Right lobe of liver (tissue), 6 donors: ENCODE data around the gene LGALS9C. TPM values are rescaled to one million over a fixed set of nuclear protein-coding genes. Genes with fewer than 3 reads are reported as not detected.
"Not testable (repeated sequence)": the region's sequence is repeated elsewhere in the genome, so short reads cannot be mapped to it uniquely, and the experiment has no call there.

ENCODE experiments used
- ATAC-seq, 4 donors: fragments of 200-7000 bp; cut with Tn5 transposase; one replicate each; pipeline ENCODE4 v1.9.1; 2020; ENCODE audit warnings: mild to moderate bottlenecking in 4 of 4, moderate library complexity in 4 of 4
- DNase-seq, 3 donors: peaks; one replicate each; pipeline ENCODE4 v3.0.0-alpha.2; 2020
- H3K27ac ChIP-seq, 3 donors: fragments of 200-600 bp; one replicate each; pipeline ENCODE4 v1.8.0; 2022
- H3K27me3 ChIP-seq, 2 donors: fragments of 200-600 bp; one replicate each; pipeline ENCODE4 v1.8.0; 2022
- H3K36me3 ChIP-seq, 4 donors: fragments of 200-600 bp; sonication (generic) in 1 of 4; one replicate each; pipeline versions ENCODE4 v1.5.1 to v1.8.0; 2017 to 2022; ENCODE audit warnings: control low read depth in 1 of 4
- H3K4me1 ChIP-seq, 4 donors: fragments of 200-600 bp; sonication (generic) in 1 of 4; one replicate each; pipeline versions ENCODE4 v1.5.1 to v1.8.0; 2017 to 2022; ENCODE audit warnings: control low read depth in 1 of 4
- H3K4me3 ChIP-seq, 3 donors: fragments of 200-600 bp; one replicate each; pipeline ENCODE4 v1.8.0; 2022
- H3K9me3 ChIP-seq, 4 donors: fragments of 200-600 bp; sonication (generic) in 1 of 4; one replicate each; pipeline versions ENCODE4 v1.5.1 to v1.8.0; 2017 to 2022; ENCODE audit warnings: control low read depth in 1 of 4
- WGBS: methylation state at CpG from one replicate; pipeline ENCODE4 v1.1.6; 2018; ENCODE audit warnings: low coverage, low lambda C conversion rate; ENCODE audit not compliant: insufficient coverage; ENCODE audit errors: missing lambda C conversion rate; 5-methylcytosine and 5-hydroxymethylcytosine counted together
- intact Hi-C, 2 donors: fragments of 100-400 bp; cut with DNase I; formaldehyde crosslinking; loops; one replicate each; pipeline versions ENCODE4 v1.11.2 to v1.14.1; 2022
- small RNA-seq, 2 experiments: library from RNA; depleted of rRNA; stranded (forward); fragments of <200 nt; gene quantifications; one replicate each; pipeline ENCODE3, GENCODE V24; 2016
- total RNA-seq, 6 experiments: library from RNA; depleted of rRNA in 2 of 6; stranded (reverse); fragments of >200 nt in 2 of 6; fragmentation: NEBNext Ultra II Directional in 3 of 6; extraction: Animal tissue kit (Norgen Biotek cat#: 25700) in 3 of 6; gene quantifications; one replicate each; pipeline versions ENCODE4 v1.1.0 to v1.2.4, GENCODE V29; 2016 to 2023
- TF ChIP-seq, protein P1 (sequence below), 4 donors: fragments of 200-600 bp in 3 of 4; fragments of 450-650 bp in 1 of 4; IDR thresholded peaks; one replicate each; pipeline versions ENCODE4 v1.5.1 to v1.8.0; 2016 to 2022; ENCODE audit warnings: antibody characterized with exemption in 4 of 4, mild to moderate bottlenecking in 2 of 4
- donor health status: DM: no; HTN: yes; CAD: no.
- donor health status: DM: no; HTN: no; CAD: no.
- donor health status: DM: no; HTN: no; CAD: no.
- donor health status: DM: no; HTN: yes; CAD: no.
- donor health status: DM: no; HTN: yes; CAD: no.

LGALS9C gene
- total RNA-seq, 6 experiments from 2014 or later: 0.16 to 1.6 (median 0.48) TPM

DNA sequence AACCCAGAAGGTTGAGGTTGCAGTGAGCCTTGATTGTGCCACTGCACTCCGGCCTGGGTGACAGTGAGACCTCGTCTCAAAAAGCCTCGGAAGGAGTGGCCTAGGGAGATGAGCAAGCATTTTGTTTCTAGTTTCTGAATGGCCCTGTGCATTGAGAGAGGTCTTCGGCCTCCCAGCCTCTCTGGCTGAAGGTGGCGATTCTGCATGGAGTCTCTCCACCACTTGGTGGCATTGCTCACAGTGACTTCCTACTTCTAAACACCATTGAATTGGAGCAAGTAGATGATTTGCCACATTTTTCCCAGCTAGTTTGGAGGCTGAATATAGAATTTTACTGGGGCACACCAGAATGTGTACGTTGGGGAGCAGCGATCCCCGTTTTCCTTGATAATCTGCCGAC, 48.4 kb downstream of the LGALS9C start:
- 83% methylated on average over 4 of the region's 9 CpGs for WGBS
- H3K4me3 ChIP-seq, H3K36me3 ChIP-seq, H3K4me1 ChIP-seq, H3K27ac ChIP-seq, H3K9me3 ChIP-seq, DNase-seq, intact Hi-C loops, H3K27me3 ChIP-seq: not testable (repeated sequence)
- ATAC-seq: peak; percentile 69 to 87 (median 80)
- TF ChIP-seq, protein P1, sequence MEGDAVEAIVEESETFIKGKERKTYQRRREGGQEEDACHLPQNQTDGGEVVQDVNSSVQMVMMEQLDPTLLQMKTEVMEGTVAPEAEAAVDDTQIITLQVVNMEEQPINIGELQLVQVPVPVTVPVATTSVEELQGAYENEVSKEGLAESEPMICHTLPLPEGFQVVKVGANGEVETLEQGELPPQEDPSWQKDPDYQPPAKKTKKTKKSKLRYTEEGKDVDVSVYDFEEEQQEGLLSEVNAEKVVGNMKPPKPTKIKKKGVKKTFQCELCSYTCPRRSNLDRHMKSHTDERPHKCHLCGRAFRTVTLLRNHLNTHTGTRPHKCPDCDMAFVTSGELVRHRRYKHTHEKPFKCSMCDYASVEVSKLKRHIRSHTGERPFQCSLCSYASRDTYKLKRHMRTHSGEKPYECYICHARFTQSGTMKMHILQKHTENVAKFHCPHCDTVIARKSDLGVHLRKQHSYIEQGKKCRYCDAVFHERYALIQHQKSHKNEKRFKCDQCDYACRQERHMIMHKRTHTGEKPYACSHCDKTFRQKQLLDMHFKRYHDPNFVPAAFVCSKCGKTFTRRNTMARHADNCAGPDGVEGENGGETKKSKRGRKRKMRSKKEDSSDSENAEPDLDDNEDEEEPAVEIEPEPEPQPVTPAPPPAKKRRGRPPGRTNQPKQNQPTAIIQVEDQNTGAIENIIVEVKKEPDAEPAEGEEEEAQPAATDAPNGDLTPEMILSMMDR (IDR thresholded peaks at IDR 0.05): peak in 1 of 4 donors; percentile 20

DNA sequence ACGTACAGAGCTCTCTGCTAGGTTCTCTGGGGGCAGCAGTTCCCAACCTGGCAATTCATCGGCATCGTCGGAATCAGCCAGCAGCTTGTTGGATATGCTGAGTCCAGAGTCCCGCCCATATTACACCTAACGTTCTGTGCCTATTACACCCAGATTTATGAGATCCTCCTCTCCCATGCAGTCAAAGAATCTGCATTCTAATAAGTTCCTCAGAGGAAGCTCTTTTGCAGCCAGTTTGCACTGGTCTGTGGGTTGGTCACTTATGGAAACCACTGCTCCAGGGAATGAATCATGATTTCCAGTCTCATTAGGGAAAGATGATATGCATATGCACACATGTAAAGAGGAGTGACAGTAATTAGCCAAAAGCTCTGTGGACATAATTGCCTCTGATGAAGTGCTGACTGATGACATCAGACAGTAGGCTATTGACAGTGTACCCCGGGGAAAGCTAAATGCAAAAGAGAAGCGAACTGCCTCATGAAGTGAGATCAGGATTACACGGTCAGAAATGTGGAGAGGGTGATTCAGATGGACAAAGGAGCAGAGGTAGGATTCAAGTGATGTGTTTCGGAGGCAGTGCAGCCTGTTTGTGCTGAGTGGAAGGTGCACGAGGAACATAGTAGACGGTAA, 49.7 kb downstream of the LGALS9C start:
- ATAC-seq: not testable (repeated sequence)
- WGBS: 91% methylated on average over 4 of the region's 12 CpGs

DNA sequence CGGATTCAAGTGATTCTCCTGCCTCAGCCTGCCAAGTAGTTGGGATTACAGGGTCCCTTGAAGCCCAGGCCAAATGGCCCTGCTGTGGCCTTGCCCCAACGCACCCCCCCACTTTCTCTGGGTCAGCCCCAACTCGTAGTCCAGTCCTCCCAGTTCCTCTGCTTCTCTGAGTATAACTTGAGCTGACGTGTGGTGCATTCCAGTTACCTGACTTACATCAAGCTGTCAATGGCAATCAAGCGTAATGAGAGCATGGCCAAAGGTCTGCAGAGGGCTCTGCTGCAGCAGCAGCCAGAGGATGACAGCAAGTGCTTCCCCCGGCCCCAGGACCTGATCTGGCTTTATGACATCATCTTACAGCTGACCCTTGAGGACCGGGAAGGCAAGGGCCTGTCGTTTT, 50.8 kb downstream of the LGALS9C start:
- H3K36me3 ChIP-seq, H3K4me1 ChIP-seq, H3K9me3 ChIP-seq, intact Hi-C loops, H3K4me3 ChIP-seq, ATAC-seq, H3K27ac ChIP-seq, DNase-seq, H3K27me3 ChIP-seq: not testable (repeated sequence)
- 90% methylated on average over 4 of the region's 8 CpGs for WGBS

More for the DNA sequence above, 49.7 kb downstream of the LGALS9C start:
- intact Hi-C loops, H3K27me3 ChIP-seq, H3K4me3 ChIP-seq, H3K27ac ChIP-seq, H3K36me3 ChIP-seq, H3K4me1 ChIP-seq, DNase-seq, H3K9me3 ChIP-seq: not testable (repeated sequence)

DNA sequence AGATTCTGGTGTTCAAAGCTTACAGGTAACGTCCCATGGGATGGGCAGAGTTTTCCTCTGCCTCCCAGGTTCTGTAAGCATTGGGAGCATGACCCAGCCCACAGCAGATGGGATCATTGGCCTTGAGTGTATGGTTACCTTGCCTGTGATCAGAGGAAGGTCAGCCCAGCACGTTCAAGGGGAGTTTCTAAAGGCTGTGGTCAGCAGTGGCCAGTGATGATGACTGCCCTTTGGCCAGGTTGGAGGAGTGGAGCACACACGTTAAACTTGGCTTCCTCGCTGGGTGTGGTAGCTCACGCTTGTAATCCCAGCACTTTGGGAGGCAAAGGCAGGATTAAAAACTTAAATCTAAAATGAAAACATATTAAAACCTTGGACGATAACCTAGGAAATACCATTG, 51.8 kb downstream of the LGALS9C start:
- H3K4me3 ChIP-seq, H3K9me3 ChIP-seq, intact Hi-C loops, H3K27me3 ChIP-seq, H3K36me3 ChIP-seq, H3K4me1 ChIP-seq, H3K27ac ChIP-seq: not testable (repeated sequence)
- 52% methylated on average over 2 of the region's 6 CpGs for WGBS
- DNase-seq: peak in 2 of 3 donors; percentile 49 to 55
- ATAC-seq: peak; percentile 42 to 81 (median 74)

DNA sequence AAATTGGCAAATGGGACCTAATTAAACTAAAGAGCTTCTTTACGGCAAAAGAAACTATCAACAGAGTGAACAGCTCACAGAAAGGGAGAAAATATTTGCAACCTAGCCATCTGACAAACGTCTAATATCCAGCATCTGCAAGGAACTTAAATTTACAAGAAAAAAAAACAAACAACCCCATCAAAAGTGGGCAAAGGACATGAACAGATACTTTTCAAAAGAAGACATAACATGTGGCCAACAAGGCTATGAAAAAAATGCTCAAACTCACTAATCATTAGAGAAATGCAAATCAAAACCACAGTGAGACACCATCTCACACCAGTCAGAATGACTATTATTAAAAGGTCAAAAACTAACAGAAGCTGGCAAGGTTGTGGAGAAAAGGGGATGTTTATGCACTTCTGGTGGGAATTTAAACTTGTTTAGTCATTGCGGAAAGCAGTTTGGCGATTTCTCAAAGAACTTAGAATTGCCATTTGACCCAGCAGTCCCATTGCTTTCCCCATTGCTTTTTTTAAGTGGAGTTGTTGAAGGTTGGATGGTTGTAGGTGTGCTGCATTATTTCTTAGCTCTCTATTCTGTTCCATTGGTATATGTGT, 52.4 kb downstream of the LGALS9C start:
- H3K36me3 ChIP-seq, H3K27me3 ChIP-seq, H3K9me3 ChIP-seq, H3K27ac ChIP-seq, intact Hi-C loops, H3K4me1 ChIP-seq, DNase-seq, H3K4me3 ChIP-seq, ATAC-seq: not testable (repeated sequence)
- 70% methylated on average over 3 of the region's 4 CpGs for WGBS

DNA sequence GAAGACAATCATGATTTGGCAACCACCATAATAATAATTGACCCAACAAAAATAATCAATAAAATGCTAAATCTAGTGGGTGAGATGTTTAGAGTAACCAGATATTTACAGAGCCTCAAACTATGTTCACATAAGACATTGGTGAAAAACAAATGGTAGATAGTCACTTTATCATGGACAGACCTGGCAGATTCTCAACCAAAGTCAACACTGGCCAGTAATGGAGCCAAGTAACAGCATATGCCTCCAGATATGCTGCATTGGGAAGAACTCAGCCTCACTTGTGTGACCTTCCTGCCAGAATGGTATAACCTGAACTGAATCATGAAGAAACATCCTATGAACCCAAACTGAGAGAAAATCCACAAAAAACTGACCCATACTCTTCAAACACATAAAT, 53.8 kb downstream of the LGALS9C start:
- H3K36me3 ChIP-seq, H3K9me3 ChIP-seq, DNase-seq, H3K27ac ChIP-seq, H3K27me3 ChIP-seq, H3K4me1 ChIP-seq, H3K4me3 ChIP-seq, intact Hi-C loops: not testable (repeated sequence)
- ATAC-seq: peak; percentile 36 to 72 (median 58)

DNA sequence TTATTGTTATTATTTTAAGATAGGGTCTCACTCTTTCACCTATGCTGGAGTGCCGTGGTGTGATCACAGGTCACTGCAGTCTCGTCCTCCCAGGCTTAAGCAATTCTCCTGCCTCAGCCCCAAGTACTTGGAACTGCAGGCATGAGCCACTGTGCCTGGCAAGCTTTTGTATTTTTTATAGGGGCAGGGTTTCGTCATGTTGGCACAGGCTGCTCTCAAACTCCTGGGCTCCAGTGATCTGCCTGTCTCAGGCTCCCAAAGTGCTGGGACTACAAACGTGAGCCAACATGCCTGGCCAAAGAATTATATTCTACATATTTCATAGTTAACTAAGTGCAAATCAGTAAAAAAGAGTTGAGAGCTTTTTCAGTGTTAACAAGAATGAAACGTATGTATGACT, 65.6 kb downstream of the LGALS9C start:
- ATAC-seq: peak; percentile 75 to 85 (median 83)
- intact Hi-C loops: not testable (repeated sequence)

DNA sequence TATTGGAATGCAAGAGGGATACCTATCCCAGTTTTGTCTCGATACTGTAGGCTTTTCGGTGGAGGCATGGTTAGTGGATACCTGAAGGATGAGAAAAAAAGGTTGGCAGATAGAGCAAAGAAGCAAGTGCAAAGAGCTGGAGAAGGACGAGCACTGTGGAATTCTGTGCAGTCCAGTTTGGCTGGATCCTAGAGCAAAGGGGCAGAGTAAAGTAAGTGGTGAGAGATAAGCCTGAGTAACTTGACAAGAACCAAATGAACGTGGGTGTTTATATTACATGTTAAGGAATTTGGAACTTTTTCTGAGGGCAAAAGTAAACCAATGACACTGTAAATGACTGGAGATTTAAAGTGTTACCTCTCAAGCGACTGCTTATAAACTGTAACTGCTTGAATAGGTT, 66.3 kb downstream of the LGALS9C start:
- H3K27ac ChIP-seq, H3K4me3 ChIP-seq, H3K36me3 ChIP-seq, H3K4me1 ChIP-seq, intact Hi-C loops, H3K27me3 ChIP-seq, H3K9me3 ChIP-seq, DNase-seq: not testable (repeated sequence)
- 25% methylated on average over 2 of the region's 5 CpGs for WGBS
- peak in 1 of 4 donors; percentile 12 for ATAC-seq

More for the DNA sequence above, 65.6 kb downstream of the LGALS9C start:
- not testable (repeated sequence) for H3K4me3 ChIP-seq, DNase-seq, H3K27me3 ChIP-seq, H3K4me1 ChIP-seq, H3K27ac ChIP-seq, H3K36me3 ChIP-seq, H3K9me3 ChIP-seq
- WGBS: 43% methylated on average over 4 of the region's 5 CpGs

Small RNA genes within 50 kb of the gene (small RNA-seq; reads per million reads assigned to genes)
- gene AL353997.1 (0 reads per million in 2 experiments), gene AL353997.4 (0 reads per million in 2 experiments)

Other genes with a start within 250 kb of the LGALS9C start
- 100 to 1,000 TPM in 4 of 6 experiments, 10 to 100 TPM in 2; 89.0 to 171 (median 116) TPM for gene FLII, start 218.1 kb upstream of the LGALS9C start, total RNA-seq
- gene MIEF2, start 216.1 kb upstream of the LGALS9C start, total RNA-seq: 10 to 100 TPM in 1 of 6 experiments, 1 to 10 TPM in 5; 5.9 to 10.6 (median 7.1) TPM
- gene TOP3A, start 161.8 kb upstream of the LGALS9C start, total RNA-seq: 10 to 100 TPM; 13.7 to 29.9 (median 20.7) TPM
- gene SMCR8, start 161.5 kb upstream of the LGALS9C start, total RNA-seq: 1 to 10 TPM; 4.2 to 7.9 (median 6.4) TPM
- 100 to 1,000 TPM; 208 to 457 (median 284) TPM for gene SHMT1, start 113.2 kb upstream of the LGALS9C start, total RNA-seq
- 1 to 10 TPM in 3 of 6 experiments, under 1 TPM in 3; 0.46 to 1.6 (median 1.0) TPM for gene EVPLL, start 99.0 kb upstream of the LGALS9C start, total RNA-seq
- not detected for gene TBC1D28, start 167.6 kb downstream of the LGALS9C start, total RNA-seq
- gene FOXO3B, start 205.5 kb downstream of the LGALS9C start, total RNA-seq: 1 to 10 TPM in 3 of 6 experiments, under 1 TPM in 3; 0.44 to 1.6 (median 1.1) TPM